Activated naive CD4-positive, alpha-beta T cell treated with anti-CD3 and anti-CD28 coated beads, Interleukin-2, amount 10 ng/mL, durations not matched to agents 7 days and 5 days (primary cell): ENCODE results near the gene DIP2A.

Experiments
- CTCF ChIA-PET: fragments of 350-600 bp; sonication (Branson Sonifier 250); formaldehyde crosslinking; loops from one replicate; lab custom pipeline; 2021; ENCODE audit warnings: antibody characterized with exemption; lab: Charles Lee
- DNase-seq: peaks from one replicate; pipeline ENCODE4 v3.0.0-alpha.2; 2020
- H3K27ac Mint-ChIP-seq: one replicate; pipeline ENCODE4 v1.8.0; 2021; ENCODE audit warnings: mild to moderate bottlenecking, moderate library complexity, mixed read lengths
- H3K27me3 Mint-ChIP-seq: one replicate; pipeline ENCODE4 v1.8.0; 2021; ENCODE audit warnings: mild to moderate bottlenecking, mixed read lengths
- H3K36me3 Mint-ChIP-seq: one replicate; pipeline ENCODE4 v1.8.0; 2021; ENCODE audit warnings: mixed read lengths
- H3K4me1 Mint-ChIP-seq: one replicate; pipeline ENCODE4 v1.8.0; 2021; ENCODE audit warnings: mixed read lengths
- H3K4me3 Mint-ChIP-seq: one replicate; pipeline ENCODE4 v1.8.0; 2021; ENCODE audit warnings: mild to moderate bottlenecking, moderate library complexity, mixed read lengths
- H3K9me3 Mint-ChIP-seq: one replicate; pipeline ENCODE4 v1.8.0; 2021; ENCODE audit warnings: mixed read lengths

The DIP2A gene

GRCh38 chr21:46465651-46466050 is 7.0 kb downstream of the DIP2A start:
- CTCF ChIA-PET: interaction anchor here (1.0 kb wide), 1 partner anchor 14 kb away, joined by 4 read pairs; no protein-coding TSS in a partner anchor
- H3K4me3 Mint-ChIP-seq: no peak overlapping the region
- no peaks in the 10 kb centered on the region for H3K27me3 Mint-ChIP-seq
- no peaks in the 10 kb centered on the region for H3K9me3 Mint-ChIP-seq
- H3K27ac Mint-ChIP-seq: no peak overlapping the region
- peaks cover 27% of the 10 kb centered on the region for H3K36me3 Mint-ChIP-seq
- DNase-seq: no peak
- H3K4me1 Mint-ChIP-seq: peaks cover 22% of the 10 kb centered on the region

DNA sequence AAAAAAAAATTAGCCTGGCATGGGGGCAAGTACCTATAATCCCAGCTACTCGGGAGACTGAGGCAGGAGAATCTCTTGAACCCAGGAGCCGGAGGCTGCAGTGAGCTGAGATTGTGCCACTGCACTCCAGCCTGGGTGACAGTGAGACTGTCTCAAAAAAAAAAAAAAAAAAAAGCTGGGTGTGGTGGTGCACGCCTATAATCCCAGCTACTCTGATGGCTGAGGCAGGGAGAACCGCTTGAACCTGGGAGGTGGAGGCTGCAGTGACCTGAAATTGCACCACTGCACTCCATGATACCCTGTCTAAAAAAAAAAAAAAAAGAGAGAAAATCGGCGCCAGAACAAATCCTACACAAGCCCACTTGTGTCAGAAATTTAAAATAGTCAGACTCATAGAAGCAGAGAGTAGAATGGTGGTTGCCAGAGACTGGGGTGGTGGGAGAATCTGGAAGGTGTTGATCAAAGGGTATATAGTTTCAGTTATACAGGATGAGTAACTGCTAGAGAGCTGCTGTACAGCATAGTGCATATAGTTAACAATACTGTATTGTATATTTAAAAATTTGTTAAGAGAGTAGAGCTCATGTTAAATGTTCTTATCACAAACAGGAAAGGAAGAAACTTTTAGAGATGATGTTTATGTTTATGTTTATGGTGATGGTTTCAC is 9.6 kb downstream of the DIP2A start:
- Mint-ChIP-seq H3K9me3 (no peaks in the 10 kb centered on the region), H3K4me1 (peaks cover 28% of the 10 kb centered on the region), H3K27ac (no peak overlapping the region), H3K4me3 (no peak overlapping the region), H3K27me3 (no peaks in the 10 kb centered on the region), H3K36me3 (peaks cover 34% of the 10 kb centered on the region)
- DNase-seq: no peak
- CTCF ChIA-PET: interaction anchor here (0.8 to 1.1 kb wide), 2 partner anchors 12 to 165 kb away, joined by 3 read pairs; no protein-coding TSS in a partner anchor

DNA sequence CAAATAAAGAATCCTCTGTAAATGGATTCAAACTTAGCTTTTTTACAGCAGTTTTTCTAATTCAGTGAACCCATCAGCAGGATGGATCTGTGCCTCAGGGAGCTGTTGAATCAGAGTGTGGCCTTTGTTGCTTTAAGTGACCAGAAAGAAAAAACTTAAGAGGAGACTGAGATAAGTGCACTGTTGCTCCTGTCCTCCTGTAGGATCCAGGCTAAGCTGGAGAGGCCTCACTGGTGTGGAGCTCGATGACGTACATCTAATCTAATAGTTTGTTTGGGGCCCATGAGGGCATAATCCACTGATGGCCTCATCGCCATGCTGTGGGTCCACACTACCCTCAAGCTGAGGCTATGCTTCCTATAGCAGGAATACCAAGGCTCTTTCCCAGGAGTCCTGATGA is 10.6 kb downstream of the DIP2A start:
- Mint-ChIP-seq H3K27ac (no peak overlapping the region), H3K4me1 (peaks cover 32% of the 10 kb centered on the region), H3K27me3 (no peaks in the 10 kb centered on the region), H3K4me3 (no peak overlapping the region), H3K9me3 (no peaks in the 10 kb centered on the region), H3K36me3 (peaks cover 37% of the 10 kb centered on the region)
- DNase-seq: no peak
- CTCF ChIA-PET: interaction anchor here (0.6 to 0.8 kb wide), 2 partner anchors 165 to 326 kb away, joined by 3 to 4 read pairs; no protein-coding TSS in a partner anchor

- Mint-ChIP-seq H3K4me3 (no peak overlapping the region), H3K4me1 (peaks cover 35% of the 10 kb centered on the region), H3K27me3 (no peaks in the 10 kb centered on the region), H3K36me3 (peaks cover 31% of the 10 kb centered on the region), H3K9me3 (no peaks in the 10 kb centered on the region), H3K27ac (no peak overlapping the region)
- CTCF ChIA-PET: no interaction called here
- no peak for DNase-seq
These were observed 12.8 kb downstream of the DIP2A start for GRCh38 chr21:46471514-46471913.

DNA sequence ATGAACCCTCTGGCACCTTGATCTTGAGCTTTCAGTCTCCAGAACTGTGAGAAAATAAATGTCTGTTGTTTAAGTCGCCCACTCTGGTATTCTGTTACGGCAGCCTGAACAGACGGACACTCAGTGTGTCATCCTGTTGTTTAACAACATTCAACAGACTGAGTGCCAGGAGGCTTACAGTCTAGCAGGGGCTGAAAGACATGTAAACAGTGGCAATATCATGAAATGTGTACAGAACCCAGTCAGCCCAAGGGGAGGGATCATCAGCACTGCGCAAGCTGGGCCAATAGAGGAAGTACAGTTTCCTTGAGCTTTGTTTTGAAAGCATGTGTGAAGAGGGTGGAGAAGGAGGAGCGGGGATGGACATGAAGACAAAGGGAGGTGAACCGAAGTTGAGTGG is 13.6 kb downstream of the DIP2A start:
- no peaks in the 10 kb centered on the region for H3K9me3 Mint-ChIP-seq
- H3K27ac Mint-ChIP-seq: no peak overlapping the region
- H3K4me3 Mint-ChIP-seq: no peak overlapping the region
- DNase-seq: no peak
- CTCF ChIA-PET: no interaction called here
- peaks cover 30% of the 10 kb centered on the region for H3K36me3 Mint-ChIP-seq
- H3K27me3 Mint-ChIP-seq: no peaks in the 10 kb centered on the region
- peaks cover 33% of the 10 kb centered on the region for H3K4me1 Mint-ChIP-seq

DNA sequence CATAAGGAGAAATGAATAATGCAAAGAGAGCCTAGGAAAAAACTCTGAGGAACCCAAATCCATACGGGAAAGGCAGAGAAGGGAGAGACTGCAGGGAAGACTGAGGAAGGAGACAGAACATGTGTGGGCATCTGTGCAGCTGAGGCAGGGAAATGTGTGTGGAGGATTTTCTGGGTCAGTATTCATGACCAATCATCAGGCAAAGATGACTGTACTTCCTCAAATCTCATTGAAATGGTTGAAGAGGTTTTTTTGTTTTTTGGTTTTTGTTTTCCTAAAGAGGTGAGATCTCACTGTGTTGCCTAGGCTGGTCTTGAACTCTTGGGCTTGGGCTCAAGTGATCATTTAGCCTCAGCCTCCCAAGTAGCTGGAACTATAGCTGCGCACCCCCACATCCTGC is 15.7 kb downstream of the DIP2A start:
- CTCF ChIA-PET: no interaction called here
- peaks cover 24% of the 10 kb centered on the region for H3K4me1 Mint-ChIP-seq

DNA sequence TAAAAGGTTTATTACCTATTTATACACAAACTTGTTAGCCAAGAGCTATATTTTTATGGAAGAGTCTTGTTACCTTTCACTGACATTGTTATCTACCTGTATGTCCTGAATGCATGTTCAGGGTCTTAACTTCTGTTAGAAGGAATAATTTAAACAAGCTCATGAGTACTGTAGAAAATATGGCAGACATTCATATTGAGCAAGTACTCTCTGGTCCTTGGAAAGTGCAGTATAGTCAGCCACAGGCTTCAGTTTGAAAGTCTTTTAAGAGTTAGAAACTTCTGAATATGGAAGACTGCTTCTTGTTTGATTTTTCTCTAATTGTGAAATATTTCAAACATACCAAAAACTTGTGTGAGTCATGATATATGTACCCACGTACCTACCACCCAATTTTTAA is 16.6 kb downstream of the DIP2A start:
- DNase-seq: no peak
- Mint-ChIP-seq H3K27ac (no peak overlapping the region), H3K9me3 (no peaks in the 10 kb centered on the region), H3K36me3 (peaks cover 22% of the 10 kb centered on the region), H3K4me1 (peaks cover 24% of the 10 kb centered on the region), H3K4me3 (no peak overlapping the region), H3K27me3 (no peaks in the 10 kb centered on the region)
- CTCF ChIA-PET: no interaction called here

More for the DNA sequence above, 15.7 kb downstream of the DIP2A start:
- Mint-ChIP-seq H3K27me3 (no peaks in the 10 kb centered on the region), H3K36me3 (peaks cover 22% of the 10 kb centered on the region), H3K4me3 (no peak overlapping the region), H3K27ac (no peak overlapping the region), H3K9me3 (no peaks in the 10 kb centered on the region)
- DNase-seq: no peak

GRCh38 chr21:46477765-46478164 is 19.1 kb downstream of the DIP2A start:
- no peak for DNase-seq
- CTCF ChIA-PET: no interaction called here

GRCh38 chr21:46478910-46479309 is 20.2 kb downstream of the DIP2A start:
- no peak overlapping the region for H3K4me3 Mint-ChIP-seq
- H3K9me3 Mint-ChIP-seq: no peaks in the 10 kb centered on the region
- H3K27ac Mint-ChIP-seq: no peak overlapping the region
- peaks cover 19% of the 10 kb centered on the region for H3K36me3 Mint-ChIP-seq
- peaks cover 18% of the 10 kb centered on the region for H3K4me1 Mint-ChIP-seq
- no peaks in the 10 kb centered on the region for H3K27me3 Mint-ChIP-seq
- DNase-seq: no peak
- CTCF ChIA-PET: interaction anchor here (0.7 kb wide), 1 partner anchor 13 kb away, joined by 4 read pairs; no protein-coding TSS in a partner anchor

More at GRCh38 chr21:46477765-46478164, 19.1 kb downstream of the DIP2A start:
- H3K27me3 Mint-ChIP-seq: no peaks in the 10 kb centered on the region
- H3K4me1 Mint-ChIP-seq: peaks cover 10% of the 10 kb centered on the region
- H3K4me3 Mint-ChIP-seq: no peak overlapping the region
- H3K36me3 Mint-ChIP-seq: peaks cover 22% of the 10 kb centered on the region
- H3K9me3 Mint-ChIP-seq: no peaks in the 10 kb centered on the region
- no peak overlapping the region for H3K27ac Mint-ChIP-seq

GRCh38 chr21:46480466-46480865 is 21.8 kb downstream of the DIP2A start:
- Mint-ChIP-seq H3K27ac (no peak overlapping the region), H3K27me3 (no peaks in the 10 kb centered on the region), H3K4me1 (peaks cover 11% of the 10 kb centered on the region), H3K9me3 (no peaks in the 10 kb centered on the region), H3K4me3 (no peak overlapping the region), H3K36me3 (peaks cover 22% of the 10 kb centered on the region)
- DNase-seq: no peak
- CTCF ChIA-PET: interaction anchor here (0.6 kb wide), 1 partner anchor 220 kb away, joined by 4 read pairs; no protein-coding TSS in a partner anchor

DNA sequence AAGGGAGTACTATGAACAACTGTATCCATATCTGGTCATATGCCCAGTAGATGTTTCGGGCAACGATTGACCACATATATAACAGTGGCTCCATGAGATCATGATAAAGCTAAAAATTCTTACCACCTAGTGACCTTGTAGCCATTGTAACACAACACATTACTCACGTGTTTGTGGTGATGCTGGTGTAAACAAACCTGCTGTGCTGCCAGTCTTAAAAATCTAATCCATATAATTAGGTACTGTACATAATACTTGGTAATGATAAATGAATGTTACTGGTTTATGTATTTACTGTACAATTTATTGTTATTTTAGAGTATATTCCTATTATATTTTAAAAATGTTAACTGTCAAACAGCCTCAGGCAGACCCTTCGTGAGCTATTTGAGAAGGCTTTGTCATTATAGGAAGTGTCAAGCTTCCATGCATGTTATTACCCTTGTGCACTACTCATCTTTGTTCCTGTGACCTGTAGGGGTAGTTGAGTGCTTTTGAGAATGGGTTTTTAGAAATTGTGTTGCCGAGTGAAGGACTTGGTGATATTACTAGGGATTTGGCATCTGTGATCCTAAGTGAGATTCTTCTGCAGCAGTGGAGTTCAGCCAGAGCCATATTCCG is 23.6 kb downstream of the DIP2A start:
- CTCF ChIA-PET: no interaction called here
- Mint-ChIP-seq H3K4me3 (no peak overlapping the region), H3K27me3 (no peaks in the 10 kb centered on the region), H3K4me1 (peaks cover 11% of the 10 kb centered on the region), H3K27ac (no peak overlapping the region), H3K9me3 (no peaks in the 10 kb centered on the region), H3K36me3 (peaks cover 27% of the 10 kb centered on the region)
- no peak for DNase-seq

DNA sequence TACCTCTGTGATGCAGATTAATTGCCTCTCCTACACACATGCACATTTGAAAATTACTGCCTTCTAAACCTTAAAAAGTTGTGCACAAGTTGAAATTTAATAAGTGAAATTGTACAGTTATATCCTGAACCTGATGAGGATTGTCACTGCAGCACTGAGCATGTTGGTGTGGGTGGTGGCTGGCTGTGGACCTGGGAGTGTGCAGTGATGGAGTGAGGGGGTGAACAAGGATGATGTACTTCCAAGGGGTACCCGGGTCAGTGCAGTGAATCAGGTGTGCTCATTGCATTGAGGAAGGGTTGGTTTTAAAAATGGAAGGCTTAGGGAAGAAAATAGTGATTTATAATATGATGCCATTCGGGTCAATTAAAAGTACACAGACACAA is 24.1 kb downstream of the DIP2A start:
- Mint-ChIP-seq H3K27ac (no peak overlapping the region), H3K4me1 (peaks cover 11% of the 10 kb centered on the region), H3K9me3 (no peaks in the 10 kb centered on the region), H3K4me3 (no peak overlapping the region), H3K27me3 (no peaks in the 10 kb centered on the region), H3K36me3 (peaks cover 30% of the 10 kb centered on the region)
- CTCF ChIA-PET: no interaction called here
- DNase-seq: no peak

- no peak overlapping the region for H3K27ac Mint-ChIP-seq
These were observed 24.9 kb downstream of the DIP2A start for GRCh38 chr21:46483300-46484295.

More at GRCh38 chr21:46483300-46484295, 24.9 kb downstream of the DIP2A start:
- no peaks in the 10 kb centered on the region for H3K27me3 Mint-ChIP-seq
- CTCF ChIA-PET: no interaction called here
- peaks cover 32% of the 10 kb centered on the region for H3K36me3 Mint-ChIP-seq
- peaks cover 11% of the 10 kb centered on the region for H3K4me1 Mint-ChIP-seq
- no peak overlapping the region for H3K4me3 Mint-ChIP-seq
- no peaks in the 10 kb centered on the region for H3K9me3 Mint-ChIP-seq
- DNase-seq: no peak
